Glutamatergic neuron (in vitro differentiated cells): Measurements from ENCODE around the gene PCDHA11. TPM values are rescaled to one million over a fixed set of nuclear protein-coding genes. Genes with fewer than 3 reads are reported as not detected.

Experiments used
- DNase-seq: peaks from one replicate; pipeline ENCODE4 v3.0.0; 2022
- H3K27ac Mint-ChIP-seq: one replicate; pipeline ENCODE4 v1.8.0; 2020; ENCODE audit warnings: mild to moderate bottlenecking, mixed read lengths, inconsistent platforms; ENCODE audit not compliant: unreplicated experiment
- H3K27me3 Mint-ChIP-seq: one replicate; pipeline ENCODE4 v1.8.0; 2020; ENCODE audit warnings: mild to moderate bottlenecking, moderate library complexity, mixed read lengths, inconsistent platforms; ENCODE audit not compliant: unreplicated experiment
- H3K36me3 Mint-ChIP-seq: one replicate; pipeline ENCODE4 v1.8.0; 2020; ENCODE audit warnings: mild to moderate bottlenecking, mixed read lengths, inconsistent platforms; ENCODE audit not compliant: unreplicated experiment
- H3K4me1 Mint-ChIP-seq: one replicate; pipeline ENCODE4 v1.8.0; 2020; ENCODE audit warnings: mild to moderate bottlenecking, low read depth, mixed read lengths, inconsistent platforms; ENCODE audit not compliant: unreplicated experiment
- H3K4me3 Mint-ChIP-seq: one replicate; pipeline ENCODE4 v1.8.0; 2020; ENCODE audit warnings: mild to moderate bottlenecking, mixed read lengths, inconsistent platforms; ENCODE audit not compliant: unreplicated experiment
- H3K9me3 Mint-ChIP-seq: one replicate; pipeline ENCODE4 v1.8.0; 2020; ENCODE audit warnings: mild to moderate bottlenecking, moderate library complexity, mixed read lengths, inconsistent platforms; ENCODE audit not compliant: unreplicated experiment
- CTCF ChIP-seq: fragments of 200-600 bp; sonication (generic); IDR thresholded peaks from one replicate; pipeline ENCODE4 v1.5.0; 2021; ENCODE audit not compliant: partially characterized antibody, unreplicated experiment
- total RNA-seq: library from RNA; stranded (reverse); fragmentation: NEBNext Ultra II Directional; extraction: Animal tissue kit (Norgen Biotek cat#: 25700); gene quantifications from one replicate; pipeline ENCODE4 v1.2.1, GENCODE V29; 2021; ENCODE audit not compliant: unreplicated experiment

Gene PCDHA11
- total RNA-seq, 1 donor from 2014 or later: 23.2 TPM

- Mint-ChIP-seq H3K27me3 (peaks cover 10% of the 10 kb centered on the region), H3K9me3 (peaks cover 24% of the 10 kb centered on the region), H3K4me3 (peak within 1 kb of the TSS; percentile 86), H3K27ac (peak within 1 kb of the TSS; percentile 99), H3K4me1 (peaks cover 8% of the 10 kb centered on the region), H3K36me3 (peaks cover 48% of the 10 kb centered on the region)
- peak; percentile 57 for TF ChIP-seq CTCF
- DNase-seq: no peak
Observed at GRCh38 chr5:140855772-140856674, 12.7 kb upstream of the PCDHA11 start, which contains the start of gene PCDHA10. Gene PCDHA10 (plus strand): TSS chr5:140855897. CDS start chr5:140856049, 152 bp downstream.

- H3K4me3 Mint-ChIP-seq: peak overlapping the region; percentile 86
- TF ChIP-seq CTCF: no peak
- peaks cover 62% of the 10 kb centered on the region for H3K36me3 Mint-ChIP-seq
- peak overlapping the region; percentile 99 for H3K27ac Mint-ChIP-seq
- DNase-seq: no peak
- peaks cover 8% of the 10 kb centered on the region for H3K4me1 Mint-ChIP-seq
- H3K27me3 Mint-ChIP-seq: peaks cover 10% of the 10 kb centered on the region
- peaks cover 34% of the 10 kb centered on the region for H3K9me3 Mint-ChIP-seq
Observed at GRCh38 chr5:140857177-140857986, 11.4 kb upstream of the PCDHA11 start.

GRCh38 chr5:140857987-140858240 lies 10.8 kb upstream of the PCDHA11 start:
- Mint-ChIP-seq H3K4me1 (peaks cover 8% of the 10 kb centered on the region), H3K27me3 (peaks cover 10% of the 10 kb centered on the region), H3K27ac (no peak overlapping the region), H3K36me3 (peaks cover 67% of the 10 kb centered on the region), H3K9me3 (peaks cover 34% of the 10 kb centered on the region), H3K4me3 (no peak overlapping the region)
- DNase-seq: no peak
- TF ChIP-seq CTCF: no peak

GRCh38 chr5:140862441-140863295 lies 6.1 kb upstream of the PCDHA11 start:
- no peak for TF ChIP-seq CTCF
- H3K27me3 Mint-ChIP-seq: peaks cover 5% of the 10 kb centered on the region
- H3K4me1 Mint-ChIP-seq: peaks cover 3% of the 10 kb centered on the region
- no peak for DNase-seq
- H3K4me3 Mint-ChIP-seq: no peak overlapping the region
- no peak overlapping the region for H3K27ac Mint-ChIP-seq
- peaks cover 59% of the 10 kb centered on the region for H3K36me3 Mint-ChIP-seq
- H3K9me3 Mint-ChIP-seq: peaks cover 24% of the 10 kb centered on the region
